ENCODE measurements around the gene HTR2B.

GRCh38 chr2:231159306-231159705 lies 34.5 kb upstream of the HTR2B start:
- no peak for TF ChIP-seq CTCF (IDR thresholded peaks at IDR 0.05)
- no peak for TF ChIP-seq POLR2A (IDR thresholded peaks at IDR 0.05)
- TF ChIP-seq EP300 (IDR thresholded peaks at IDR 0.05): no peak

All from tibial nerve (tissue), 4 donors.